Kidney epithelial cell (primary cell): ENCODE data around the gene GPD1. TPM values are rescaled to one million over a fixed set of nuclear protein-coding genes. Genes with fewer than 3 reads are reported as not detected.

Experiments
- DNase-seq: peaks from one replicate; pipeline ENCODE4 v3.0.0-alpha.2; 2010; ENCODE audit warnings: low read depth
- H3K27me3 ChIP-seq: 2 replicates; pipeline ENCODE4 v1.6.0; 2011; ENCODE audit warnings: low read length; ENCODE audit not compliant: control insufficient read depth, insufficient read depth
- H3K36me3 ChIP-seq: 2 replicates; pipeline ENCODE4 v1.5.1; 2011; ENCODE audit warnings: low read length; ENCODE audit not compliant: control insufficient read depth, insufficient read depth
- H3K4me3 ChIP-seq: 2 replicates; pipeline ENCODE4 v1.5.1; 2011; ENCODE audit warnings: low read depth, mild to moderate bottlenecking, control low read depth, low read length
- CTCF ChIP-seq: IDR thresholded peaks from 2 replicates; pipeline ENCODE4 v1.5.1; 2011; ENCODE audit warnings: mild to moderate bottlenecking, moderate library complexity, low read length, control low read depth, inconsistent platforms; ENCODE audit not compliant: insufficient read depth, poor library complexity, severe bottlenecking
- total RNA-seq: library from RNA; depleted of rRNA; stranded (reverse); fragments of >200 nt; gene quantifications from 2 replicates; pipeline ENCODE4 v1.2.3, GENCODE V29; 2015

The GPD1 gene
- total RNA-seq, 1 donor from 2014 or later = 0.04 TPM

GRCh38 chr12:50111693-50112455 lies 8.1 kb downstream of the GPD1 start, which contains the start of gene COX14:
COX14 (plus strand) TSS chr12:50112236; CDS start chr12:50120044, 7,808 bp downstream.
- Histone ChIP-seq H3K4me3 (peak within 1 kb of the TSS; percentile 91), H3K27me3 (no peaks in the 10 kb centered on the region), H3K36me3 (peaks cover 1% of the 10 kb centered on the region)
- TF ChIP-seq CTCF = peak; percentile 96
- DNase-seq = peak; percentile 97

GRCh38 chr12:50112456-50113218 lies 8.8 kb downstream of the GPD1 start:
- no peak for DNase-seq
- no peak for TF ChIP-seq CTCF

GRCh38 chr12:50117057-50117622 lies 13.3 kb downstream of the GPD1 start:
- Histone ChIP-seq H3K36me3 (peaks cover 1% of the 10 kb centered on the region), H3K4me3 (no peak overlapping the region), H3K27me3 (no peaks in the 10 kb centered on the region)
- no peak for DNase-seq
- no peak for TF ChIP-seq CTCF

More at GRCh38 chr12:50112456-50113218, 8.8 kb downstream of the GPD1 start:
- H3K36me3 ChIP-seq = peaks cover 1% of the 10 kb centered on the region
- peak overlapping the region; percentile 91 for H3K4me3 ChIP-seq
- H3K27me3 ChIP-seq = no peaks in the 10 kb centered on the region

GRCh38 chr12:50119387-50119786 lies 15.6 kb downstream of the GPD1 start:
- Histone ChIP-seq H3K36me3 (peaks cover 1% of the 10 kb centered on the region), H3K4me3 (no peak overlapping the region), H3K27me3 (no peaks in the 10 kb centered on the region)
- no peak for DNase-seq
- TF ChIP-seq CTCF = no peak

GRCh38 chr12:50120521-50120920 lies 16.7 kb downstream of the GPD1 start:
- Histone ChIP-seq H3K4me3 (no peak overlapping the region), H3K27me3 (no peaks in the 10 kb centered on the region), H3K36me3 (peaks cover 1% of the 10 kb centered on the region)
- DNase-seq = no peak
- no peak for TF ChIP-seq CTCF
